ENCODE measurements around the gene C9orf43.
"Not testable (repeated sequence)": the region's sequence is repeated elsewhere in the genome, so short reads cannot be mapped to it uniquely, and the experiment has no call there.

Gene C9orf43

DNA sequence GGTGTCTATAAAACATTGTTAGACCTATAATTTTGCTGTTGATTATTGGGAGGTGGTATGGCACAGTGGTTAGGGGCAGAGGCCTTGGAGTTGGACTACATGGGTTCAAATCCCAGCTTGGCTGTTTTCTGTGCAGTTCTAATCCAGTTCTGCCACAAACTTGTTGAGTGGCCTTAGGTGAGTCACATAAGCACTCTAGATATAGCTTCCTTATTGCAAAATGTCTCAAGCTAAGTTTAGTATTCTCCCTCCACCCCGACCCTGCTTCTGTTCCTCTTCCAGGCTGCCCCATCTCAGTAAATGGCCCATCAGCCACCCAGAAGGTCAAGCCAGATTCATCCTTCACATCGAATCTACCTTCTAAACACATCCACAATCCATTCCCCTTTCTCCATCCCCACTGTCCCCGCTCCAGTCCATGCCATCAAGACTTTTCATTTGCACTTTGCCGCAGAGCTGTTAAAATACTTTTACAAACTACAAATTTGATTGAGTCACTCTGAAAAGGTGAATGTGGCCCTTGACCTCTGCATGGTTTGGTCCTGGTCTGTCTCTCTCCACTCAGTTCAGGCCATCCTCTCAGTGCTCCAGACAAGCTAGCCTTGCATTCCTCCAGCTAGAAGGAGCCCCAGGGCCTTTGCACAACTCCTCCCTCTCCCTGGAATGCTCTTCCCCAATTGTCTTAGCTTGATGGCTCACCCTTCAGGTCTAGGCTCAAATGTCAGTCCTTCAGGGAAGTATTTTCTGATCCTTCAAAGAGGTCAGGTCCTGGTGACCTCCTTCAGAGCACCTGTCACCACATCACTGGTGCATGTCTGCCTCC, 23.8 kb upstream of the C9orf43 start:
- DNase-seq = no peak

DNA sequence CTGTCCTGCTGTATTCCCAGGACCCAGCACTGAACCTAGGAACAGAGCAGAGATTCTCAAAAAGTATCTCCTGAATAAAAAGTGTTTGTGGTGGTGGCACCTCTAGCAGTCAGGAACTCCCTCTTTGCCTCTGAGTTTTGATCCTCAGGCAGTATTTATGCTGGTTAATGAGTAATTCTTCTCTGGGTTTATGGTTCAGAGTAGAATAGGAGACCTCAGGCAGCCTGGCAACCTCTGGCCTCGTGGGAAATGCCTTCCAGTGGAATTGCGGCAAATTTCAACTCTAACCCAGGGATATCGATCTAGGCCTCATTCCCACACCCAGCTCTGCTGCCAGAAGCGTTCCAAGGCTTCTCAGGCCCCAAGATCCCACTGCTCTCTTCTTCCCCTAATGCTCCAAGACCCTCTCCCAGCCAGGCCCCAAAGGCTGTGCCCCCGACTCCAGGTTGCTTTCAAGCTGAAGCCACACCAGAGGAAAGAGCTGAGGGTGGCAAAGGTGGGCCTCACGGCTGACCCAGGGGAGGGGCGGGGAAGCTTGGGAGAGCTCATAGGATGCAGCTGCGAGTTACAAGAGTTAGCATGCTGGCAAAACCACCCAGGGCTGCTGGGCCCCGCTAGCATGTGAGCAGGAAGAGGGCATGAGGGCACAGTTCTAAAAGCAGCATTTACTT, 22.9 kb upstream of the C9orf43 start:
- no peak for DNase-seq

- DNase-seq = no peak
Measured at GRCh38 chr9:113388833-113389232, 21.7 kb upstream of the C9orf43 start.

DNA sequence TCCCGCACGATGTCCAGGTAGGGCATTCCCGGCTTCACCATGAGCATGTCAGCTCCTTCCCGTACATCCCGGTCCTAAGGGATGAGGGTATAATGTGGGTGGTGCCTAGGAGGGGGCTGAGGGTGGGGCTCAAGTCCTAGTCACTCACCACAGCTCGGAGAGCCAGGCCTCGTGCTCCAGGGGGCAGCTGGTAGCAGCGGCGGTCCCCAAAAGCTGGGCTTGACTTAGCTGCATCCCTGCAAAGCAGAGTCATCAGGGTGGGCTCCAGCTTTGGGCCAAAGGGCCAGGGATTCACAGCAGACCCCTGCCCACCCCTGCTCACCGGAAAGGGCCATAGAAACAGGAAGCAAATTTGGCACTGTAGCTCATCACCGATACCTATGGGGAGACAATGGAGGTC, 21.1 kb upstream of the C9orf43 start:
- DNase-seq = no peak

DNA sequence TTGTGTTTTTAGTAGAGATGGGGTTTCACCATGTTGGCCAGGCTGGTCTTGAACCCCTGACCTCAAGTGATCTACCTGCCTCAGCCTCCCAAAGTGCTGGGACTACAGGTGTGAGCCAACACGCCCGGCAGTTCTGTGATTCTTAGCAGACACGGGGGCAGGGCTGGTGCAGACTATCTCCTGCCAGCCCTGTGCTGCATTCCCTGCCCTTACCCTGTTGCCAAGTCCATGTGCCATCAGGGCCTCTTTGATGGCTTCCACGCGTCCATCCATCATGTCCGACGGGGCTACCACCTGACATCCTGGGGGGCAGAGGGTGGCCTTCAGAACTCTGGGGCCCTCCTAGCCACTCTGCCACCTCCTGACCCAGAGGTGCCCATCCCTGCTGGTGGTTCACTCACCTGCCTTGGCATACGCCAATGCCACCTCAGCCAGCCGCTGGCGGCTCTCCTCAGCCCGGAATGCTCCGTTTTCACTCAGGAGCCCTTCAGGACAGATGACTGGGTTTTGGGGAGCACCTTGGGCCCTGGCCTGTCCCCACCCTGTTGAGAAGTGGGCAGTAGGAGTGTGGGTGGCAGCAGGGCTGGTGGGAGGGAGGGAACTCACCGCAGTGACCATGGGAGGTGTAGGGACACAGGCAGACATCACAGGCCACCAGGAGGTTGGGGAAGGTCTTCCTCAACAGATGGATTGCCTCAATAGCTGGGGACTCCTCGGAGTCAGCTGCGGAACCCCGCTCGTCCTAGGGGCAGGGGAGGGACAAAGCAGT, 20.2 kb upstream of the C9orf43 start:
- no peak for DNase-seq

DNA sequence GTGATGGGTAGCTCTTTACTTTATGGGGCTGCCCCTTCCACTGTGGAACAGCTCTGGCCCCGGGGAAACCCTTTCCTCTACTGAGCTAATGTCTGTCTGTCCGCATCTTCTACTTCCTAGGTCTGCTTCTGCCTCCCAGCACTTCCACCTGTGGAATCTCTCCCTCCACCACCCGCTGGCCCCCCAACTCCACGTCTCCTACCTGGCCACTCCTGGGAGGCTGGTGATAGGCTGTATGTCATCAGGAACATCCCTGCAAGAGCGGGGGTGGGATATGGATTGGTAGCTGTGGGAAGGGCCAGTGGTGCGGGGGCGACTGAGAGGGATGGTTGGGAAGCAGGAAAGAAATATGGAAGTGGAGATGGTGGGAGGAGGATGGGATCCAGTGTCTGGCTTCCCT, 18.6 kb upstream of the C9orf43 start:
- DNase-seq = no peak

DNA sequence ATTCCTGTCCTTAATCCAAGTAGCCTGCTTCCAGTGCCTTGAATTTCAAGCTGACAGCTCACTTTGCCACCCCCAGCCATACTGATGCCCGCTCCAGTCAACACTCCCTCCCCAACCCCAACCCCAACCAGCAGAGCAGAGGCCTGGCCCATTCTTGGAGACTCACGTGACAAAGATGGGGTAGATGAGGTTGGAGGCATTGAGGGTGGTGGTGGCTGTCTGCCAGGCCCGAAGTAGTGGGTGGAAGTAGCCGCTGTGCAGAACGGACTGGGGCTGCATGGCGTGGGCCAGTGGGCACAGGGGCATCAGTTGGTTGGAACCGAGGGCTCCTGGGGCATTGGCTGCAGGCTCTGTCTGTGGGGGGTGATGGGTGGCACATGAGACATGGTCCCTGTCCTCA, 17.3 kb upstream of the C9orf43 start:
- no peak for DNase-seq

- no peak for DNase-seq
Measured at GRCh38 chr9:113395000-113395861, 15.3 kb upstream of the C9orf43 start.

DNA sequence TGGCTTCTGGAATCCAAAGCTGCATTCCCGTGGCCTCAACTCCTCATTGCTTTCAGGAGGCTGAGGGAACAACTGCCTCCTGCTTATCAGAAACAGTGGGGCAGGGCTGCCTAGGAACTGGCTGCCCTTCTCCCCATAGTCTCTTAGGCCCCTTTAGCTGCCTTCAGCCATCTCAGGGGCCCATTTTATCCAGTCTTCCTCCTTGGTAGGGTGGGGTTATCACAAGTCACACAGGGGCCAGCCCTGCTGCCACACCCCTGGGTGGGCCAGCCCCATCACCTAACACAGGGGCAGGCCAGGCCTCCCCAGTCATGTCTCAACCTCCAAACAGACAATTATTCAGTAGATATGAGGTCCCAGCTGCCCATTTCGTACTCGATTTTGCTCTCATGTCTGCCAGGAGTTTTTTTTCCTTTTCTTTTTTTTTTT, 13.3 kb upstream of the C9orf43 start:
- no peak for DNase-seq

GRCh38 chr9:113398796-113399195, 11.8 kb upstream of the C9orf43 start:
- DNase-seq = no peak

DNA sequence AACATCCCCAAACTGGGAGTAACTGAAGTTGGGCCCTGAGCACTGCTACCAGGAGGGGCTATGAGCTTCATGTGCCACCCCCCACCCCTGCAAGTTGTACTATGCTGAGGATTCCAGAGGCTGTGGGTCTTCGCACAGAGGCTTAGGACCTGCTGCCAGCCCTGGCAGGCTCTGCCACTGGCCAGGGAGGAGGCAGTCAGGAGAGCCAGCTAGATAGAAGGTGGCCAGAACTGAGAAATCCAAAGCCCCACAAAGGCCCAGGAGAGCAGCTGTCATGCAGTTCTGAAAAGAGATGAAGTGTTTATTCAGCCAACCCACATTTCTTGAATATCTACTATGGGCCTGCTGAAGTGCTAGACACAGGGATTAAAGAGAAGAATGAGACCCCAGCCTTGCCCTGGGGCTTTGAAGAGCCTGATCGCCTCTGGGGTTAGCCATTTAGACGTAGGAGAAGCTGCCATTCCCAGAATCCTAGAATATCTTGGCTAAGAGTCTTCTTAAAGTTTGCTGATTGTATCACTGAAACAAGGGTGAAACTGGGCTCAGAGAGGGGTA, 10.8 kb upstream of the C9orf43 start:
- DNase-seq = no peak

DNA sequence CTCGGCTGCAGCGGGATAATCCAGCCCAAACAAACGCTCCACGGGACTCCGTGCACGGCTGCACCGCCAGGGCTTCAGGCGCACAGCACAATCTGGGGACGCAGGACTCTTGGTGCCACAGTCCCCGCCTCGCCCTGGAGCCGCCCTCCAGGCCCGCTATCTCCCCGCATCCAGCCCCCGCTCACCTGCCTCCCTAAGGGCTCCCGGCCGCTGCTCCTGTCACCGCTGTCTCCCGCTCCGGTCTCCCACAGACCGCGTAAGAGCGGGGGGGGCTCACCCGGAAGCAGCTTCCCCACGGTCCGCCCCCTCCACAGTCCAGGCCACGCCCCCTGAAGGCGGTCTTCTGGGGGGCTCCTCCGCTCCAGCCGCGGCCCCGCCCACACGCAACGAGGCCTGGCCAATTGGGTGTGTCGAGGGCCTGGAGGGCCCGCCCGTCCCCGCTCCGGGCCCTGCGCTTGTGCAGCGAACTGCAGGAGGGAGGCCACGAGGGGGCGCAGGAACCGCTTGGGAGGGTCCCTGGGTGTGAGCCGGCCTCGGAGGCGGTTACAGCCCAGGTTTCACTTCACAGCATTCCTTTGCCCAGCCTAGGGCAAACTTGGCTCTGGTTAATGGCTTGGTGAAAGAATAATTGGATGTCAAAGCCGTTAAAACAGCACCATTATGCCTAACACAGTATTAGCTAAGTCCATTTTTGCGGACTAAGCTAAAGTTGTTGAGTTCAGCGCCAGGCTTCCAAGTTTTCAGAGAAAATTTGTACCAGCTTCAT, 9.3 kb upstream of the C9orf43 start, which contains the start of gene ALAD:
Gene ALAD (minus strand): TSS at position 258 of the 766 bp plus-strand sequence. CDS start 7,725 bp downstream, outside the sequence.
- peak; percentile 99 for DNase-seq

DNA sequence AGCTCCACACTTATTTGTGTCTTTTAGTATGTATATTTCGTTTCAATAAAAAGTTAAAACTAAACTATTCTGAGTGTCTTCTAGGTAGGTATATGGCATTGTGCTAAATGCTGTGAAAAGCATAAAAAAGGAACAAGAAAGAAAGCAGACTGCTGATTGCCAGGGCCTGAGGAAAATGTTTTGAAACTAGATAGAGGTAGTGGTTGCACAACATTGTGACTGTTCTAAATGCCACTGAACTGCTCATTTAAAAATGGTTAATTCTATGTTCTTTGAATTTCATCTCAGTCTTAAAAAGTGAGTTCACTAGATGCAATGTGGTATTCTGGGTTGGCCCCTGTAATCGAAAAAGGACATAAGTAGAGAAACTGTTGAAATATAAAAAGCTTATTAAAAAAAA, 6.9 kb upstream of the C9orf43 start:
- no peak for DNase-seq

- not testable (repeated sequence) for DNase-seq
Measured at GRCh38 chr9:113406353-113406752, 4.2 kb upstream of the C9orf43 start.

DNA sequence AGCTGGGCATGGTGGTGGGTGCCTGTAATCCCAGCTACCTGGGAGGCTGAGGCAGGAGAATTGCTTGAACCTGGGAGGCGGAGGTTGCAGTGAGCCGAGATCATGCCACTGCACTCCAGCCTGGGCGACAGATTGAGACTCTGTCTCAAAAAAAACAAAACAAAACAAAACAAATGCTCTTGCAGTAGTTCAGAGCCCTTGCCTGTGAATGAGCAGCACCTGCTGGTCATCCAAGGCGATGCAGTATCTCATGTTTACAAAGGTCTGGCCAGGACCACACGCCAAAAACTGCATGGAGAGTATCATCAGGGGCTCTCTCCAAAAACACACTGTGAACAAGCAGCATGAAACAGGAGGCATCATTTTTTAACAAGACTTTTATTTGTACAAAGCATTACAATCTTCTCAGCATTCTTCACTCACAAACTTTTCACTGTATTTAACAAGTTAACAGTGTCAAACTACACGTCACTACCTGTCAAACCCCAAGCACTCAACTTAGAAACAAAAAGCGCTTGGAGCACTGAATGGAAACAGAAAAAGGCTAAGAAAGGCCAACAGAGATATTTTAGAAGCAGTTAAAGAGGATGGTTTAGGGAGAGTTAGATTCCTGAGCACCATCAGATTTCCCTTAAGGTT, 3.6 kb upstream of the C9orf43 start:
- peak; percentile 70 for DNase-seq

DNA sequence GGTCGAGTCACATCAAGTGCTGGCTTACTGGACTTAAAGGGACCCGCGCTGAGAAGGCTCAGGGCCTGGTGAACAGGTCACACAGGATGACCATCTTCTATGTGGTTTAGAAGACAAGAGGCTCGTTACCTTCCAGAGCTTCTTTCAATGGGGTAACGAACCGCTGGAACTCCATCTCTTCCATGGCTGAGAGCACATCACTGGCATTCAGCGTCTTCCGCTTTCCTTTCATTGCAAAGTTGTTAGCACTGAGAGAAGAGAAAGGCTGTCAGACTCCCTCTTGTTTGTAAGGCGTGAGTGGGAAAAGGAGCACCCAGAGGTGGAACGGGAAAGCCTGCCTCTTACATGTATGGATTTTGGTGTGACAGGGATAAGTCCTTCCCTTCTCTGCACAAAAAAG, 1.1 kb upstream of the C9orf43 start:
- DNase-seq = no peak

GRCh38 chr9:113409883-113410206, 702 bp upstream of the C9orf43 start:
- no peak for DNase-seq

GRCh38 chr9:113416149-113416721, 5.7 kb downstream of the C9orf43 start:
- no peak for DNase-seq

DNA sequence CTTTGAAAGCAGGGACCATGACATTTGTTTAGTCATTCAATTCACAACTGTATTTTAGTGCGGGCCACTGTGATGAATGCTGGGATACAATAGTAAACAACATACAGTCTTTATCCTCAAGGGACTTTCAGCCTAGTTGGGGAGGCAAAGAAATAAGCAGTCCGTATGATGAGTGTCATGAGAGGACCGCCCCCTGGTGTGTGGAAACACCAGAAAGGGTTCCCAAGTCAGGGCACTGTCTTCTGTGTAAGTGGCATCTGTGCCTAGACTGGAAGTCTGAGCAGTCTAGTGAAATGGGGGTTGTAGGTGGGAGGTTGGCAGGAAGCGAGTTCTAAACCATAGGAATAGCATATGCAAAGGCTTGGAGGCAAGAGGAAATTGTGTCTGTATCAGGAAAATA, 6.8 kb downstream of the C9orf43 start:
- DNase-seq = no peak

DNA sequence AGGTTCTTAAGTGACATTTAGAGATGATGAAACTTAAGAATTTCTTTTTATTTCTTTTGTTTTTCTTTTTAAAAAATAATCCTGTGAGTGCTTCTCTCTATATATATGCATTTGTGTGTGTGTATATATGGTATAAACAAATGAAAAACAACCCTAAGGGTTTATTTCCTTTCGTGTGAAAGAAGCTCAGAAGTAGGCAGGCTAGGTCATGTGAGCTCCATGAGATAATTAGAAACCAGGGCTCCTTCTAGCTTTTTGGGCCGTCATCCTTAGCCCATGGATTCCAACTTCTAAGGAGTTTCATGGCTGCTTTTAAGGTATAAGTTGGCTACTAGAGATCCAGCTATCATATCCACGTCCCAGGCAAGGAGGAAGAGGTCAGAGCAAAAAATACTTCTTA, 11.2 kb downstream of the C9orf43 start:
- no peak for DNase-seq

DNA sequence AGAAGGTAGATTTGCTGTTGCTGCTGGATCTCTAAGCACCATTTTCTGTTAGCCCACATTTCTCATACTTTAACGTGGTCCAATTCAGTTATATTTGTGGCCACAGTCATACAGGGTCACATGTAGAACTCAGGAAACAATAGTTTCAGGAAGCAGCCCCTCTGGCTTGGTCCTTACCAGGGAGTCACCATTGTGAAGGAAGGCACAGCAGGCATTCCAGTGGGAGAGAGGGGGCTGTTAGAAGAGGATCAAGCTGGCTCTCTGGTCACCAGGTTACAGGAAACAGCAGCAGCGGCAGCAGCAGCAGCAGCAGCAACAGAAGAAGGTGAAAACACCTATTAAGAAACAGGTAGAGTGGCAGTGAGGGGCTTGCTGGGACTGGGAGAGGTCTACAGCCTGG, 14.5 kb downstream of the C9orf43 start:
- no peak for DNase-seq

All from activated CD4-positive, alpha-beta T cell treated with anti-CD3 and anti-CD28 coated beads, Interleukin-2, amount 50 U/mL, for 16 hours (primary cell).